ENCODE results near the gene RNFT2.

The RNFT2 gene

GRCh38 chr12:116852303-116852702, 114.2 kb downstream of the RNFT2 start:
- H3K27me3 ChIP-seq = no peaks in the 10 kb centered on the region

GRCh38 chr12:116853507-116853906, 115.4 kb downstream of the RNFT2 start:
- no peak for DNase-seq
- Histone ChIP-seq H3K9me3 (no peaks in the 10 kb centered on the region), H3K36me3 (no peaks in the 10 kb centered on the region), H3K4me1 (no peaks in the 10 kb centered on the region; the same call in none of the 2 replicates), H3K27me3 (no peaks in the 10 kb centered on the region), H3K4me3 (ENCODE audit: low read depth, low read length) (no peak overlapping the region)
- TF ChIP-seq CTCF (IDR thresholded peaks at IDR 0.05; ENCODE audit: low read depth, low read length) = no peak

More at GRCh38 chr12:116852303-116852702, 114.2 kb downstream of the RNFT2 start:
- H3K4me1 ChIP-seq = no peaks in the 10 kb centered on the region
- H3K36me3 ChIP-seq = no peaks in the 10 kb centered on the region
- no peak for DNase-seq
- no peak for TF ChIP-seq CTCF (IDR thresholded peaks at IDR 0.05; ENCODE audit: low read depth, low read length)
- no peak overlapping the region for H3K4me3 ChIP-seq (ENCODE audit: low read depth, low read length)
- no peaks in the 10 kb centered on the region for H3K9me3 ChIP-seq

- Histone ChIP-seq H3K9me3 (no peaks in the 10 kb centered on the region), H3K27me3 (no peaks in the 10 kb centered on the region), H3K4me3 (ENCODE audit: low read depth, low read length) (no peak overlapping the region), H3K4me1 (peaks cover under 1% of the 10 kb centered on the region), H3K36me3 (no peaks in the 10 kb centered on the region)
- no peak for DNase-seq
- no peak for TF ChIP-seq CTCF (IDR thresholded peaks at IDR 0.05; ENCODE audit: low read depth, low read length)
These were observed 117.8 kb downstream of the RNFT2 start for GRCh38 chr12:116855744-116856470.

- Histone ChIP-seq H3K36me3 (no peaks in the 10 kb centered on the region), H3K4me1 (peaks cover 9% of the 10 kb centered on the region), H3K9me3 (no peaks in the 10 kb centered on the region), H3K4me3 (ENCODE audit: low read depth, low read length) (no peak overlapping the region), H3K27me3 (no peaks in the 10 kb centered on the region)
- TF ChIP-seq CTCF (IDR thresholded peaks at IDR 0.05; ENCODE audit: low read depth, low read length) = no peak
- no peak for DNase-seq
These were observed 118.6 kb downstream of the RNFT2 start for GRCh38 chr12:116856729-116857128.

GRCh38 chr12:116859079-116859478, 121.0 kb downstream of the RNFT2 start:
- Histone ChIP-seq H3K27me3 (no peaks in the 10 kb centered on the region), H3K9me3 (no peaks in the 10 kb centered on the region), H3K4me1 (peaks cover 10% of the 10 kb centered on the region), H3K4me3 (ENCODE audit: low read depth, low read length) (no peak overlapping the region; the same call in 1 of the 2 replicates), H3K36me3 (no peaks in the 10 kb centered on the region)
- TF ChIP-seq CTCF (IDR thresholded peaks at IDR 0.05; ENCODE audit: low read depth, low read length) = no peak
- no peak for DNase-seq

- H3K4me3 ChIP-seq (ENCODE audit: low read depth, low read length) = peak overlapping the region; percentile 48
- H3K4me1 ChIP-seq = peaks cover 10% of the 10 kb centered on the region
- H3K9me3 ChIP-seq = no peaks in the 10 kb centered on the region
- H3K27me3 ChIP-seq = no peaks in the 10 kb centered on the region
- H3K36me3 ChIP-seq = no peaks in the 10 kb centered on the region
- DNase-seq = no peak
- TF ChIP-seq CTCF (IDR thresholded peaks at IDR 0.05; ENCODE audit: low read depth, low read length) = no peak
These were observed 122.1 kb downstream of the RNFT2 start for GRCh38 chr12:116860263-116860662.

Data from BE2C (cell line).